Hepatocyte (in vitro differentiated cells): ENCODE data around the gene CRB1. TPM values are rescaled to one million over a fixed set of nuclear protein-coding genes. Genes with fewer than 3 reads are reported as not detected.

Experiments used
- DNase-seq: peaks from one replicate; pipeline ENCODE4 v3.0.0-alpha.2; 2016; ENCODE audit warnings: low spot score
- H2AFZ ChIP-seq: fragments of 200-600 bp; sonication (generic); 2 replicates; pipeline ENCODE4 v1.6.0; 2016; ENCODE audit warnings: antibody characterized with exemption, mild to moderate bottlenecking
- H3K27ac ChIP-seq: fragments of 200-600 bp; sonication (generic); 2 replicates; pipeline ENCODE4 v1.5.1; 2016; ENCODE audit warnings: mild to moderate bottlenecking
- H3K27me3 ChIP-seq: fragments of 200-600 bp; sonication (generic); 2 replicates; pipeline ENCODE4 v1.6.1; 2016
- H3K36me3 ChIP-seq: fragments of 200-600 bp; sonication (generic); replicated peaks from 2 replicates; pipeline ENCODE4 v1.5.1; 2016; ENCODE audit warnings: low read depth; ENCODE audit not compliant: insufficient read depth
- H3K4me1 ChIP-seq: fragments of 200-600 bp; sonication (generic); 2 replicates; pipeline ENCODE4 v1.5.1; 2016; ENCODE audit warnings: mild to moderate bottlenecking, moderate library complexity; ENCODE audit not compliant: insufficient read depth
- H3K4me2 ChIP-seq: fragments of 200-600 bp; sonication (generic); 2 replicates; pipeline ENCODE4 v1.6.0; 2016
- H3K4me3 ChIP-seq: fragments of 200-600 bp; sonication (generic); 2 replicates; pipeline ENCODE4 v1.5.1; 2016; ENCODE audit warnings: mild to moderate bottlenecking
- H3K79me2 ChIP-seq: fragments of 200-600 bp; sonication (generic); 2 replicates; pipeline ENCODE4 v1.6.0; 2017; ENCODE audit warnings: mild to moderate bottlenecking
- H3K9me2 ChIP-seq: fragments of 200-600 bp; sonication (generic); replicated peaks from 2 replicates; pipeline ENCODE4 v1.6.0; 2017; ENCODE audit warnings: mild to moderate bottlenecking; ENCODE audit not compliant: insufficient read depth
- H3K9me3 ChIP-seq: fragments of 200-600 bp; sonication (generic); 2 replicates; pipeline ENCODE4 v1.5.1; 2016; ENCODE audit warnings: low read depth, mild to moderate bottlenecking
- H4K20me1 ChIP-seq: fragments of 200-600 bp; sonication (generic); 2 replicates; pipeline ENCODE4 v1.6.0; 2016; ENCODE audit warnings: mild to moderate bottlenecking; ENCODE audit not compliant: insufficient read depth, poor library complexity, severe bottlenecking
- CTCF ChIP-seq: fragments of 200-600 bp; sonication (generic); IDR thresholded peaks from 2 replicates; pipeline ENCODE4 v1.5.1; 2016; ENCODE audit warnings: antibody characterized with exemption, mild to moderate bottlenecking; ENCODE audit not compliant: poor library complexity
- EZH2 ChIP-seq: fragments of 200-600 bp; sonication (generic); IDR thresholded peaks from 2 replicates; pipeline ENCODE4 v1.6.1; 2016; ENCODE audit warnings: antibody characterized with exemption, mild to moderate bottlenecking, borderline replicate concordance
- EZH2phosphoT487 ChIP-seq: fragments of 200-600 bp; sonication (generic); IDR thresholded peaks from one replicate; pipeline ENCODE4 v1.6.1; 2018; ENCODE audit warnings: antibody characterized with exemption, mild to moderate bottlenecking, low read depth, moderate library complexity; ENCODE audit not compliant: unreplicated experiment, severe bottlenecking
- WGBS: methylation state at CpG from one replicate; pipeline ENCODE4 v1.1.6; 2016; ENCODE audit warnings: low lambda C conversion rate; ENCODE audit errors: missing lambda C conversion rate; 5-methylcytosine and 5-hydroxymethylcytosine counted together
- polyA plus RNA-seq: library from polyadenylated mRNA; unstranded; fragments of >200 nt; fragmentation: Nextera tagmentation; extraction: Ambion mirVana; gene quantifications from 2 replicates; pipeline ENCODE4 v1.2.1, GENCODE V29; 2016
- total RNA-seq: library from RNA; depleted of rRNA; stranded (reverse); fragments of >200 nt; gene quantifications from 2 replicates; pipeline ENCODE4 v1.2.3, GENCODE V29; 2014

Gene CRB1
- total RNA-seq (0.30 TPM in 1 of 2 replicates, not detected in the other), polyA plus RNA-seq (not detected in 2 replicates)

GRCh38 chr1:197268012-197268411 lies at the start of gene CRB1:
TSS of gene CRB1 (plus strand) at chr1:197268252. CDS start at chr1:197268413, 161 bp downstream.
- TF ChIP-seq CTCF = no peak
- no peak for TF ChIP-seq EZH2
- TF ChIP-seq EZH2phosphoT487 = no peak
- Histone ChIP-seq H3K4me2 (no peak within 1 kb of the TSS), H4K20me1 (no peaks in the 10 kb centered on the region), H3K27me3 (peaks cover 3% of the 10 kb centered on the region), H3K4me1 (no peaks in the 10 kb centered on the region), H3K79me2 (no peaks in the 10 kb centered on the region), H3K36me3 (no peaks in the 10 kb centered on the region), H2AFZ (no peak within 1 kb of the TSS), H3K4me3 (no peak within 1 kb of the TSS), H3K9me3 (no peaks in the 10 kb centered on the region), H3K27ac (no peak within 1 kb of the TSS), H3K9me2 (no peaks in the 10 kb centered on the region)
- 38% methylated on average over 4 of the region's 4 CpGs for WGBS
- DNase-seq = no peak

GRCh38 chr1:197218857-197219256 lies 49.2 kb upstream of the CRB1 start:
- Histone ChIP-seq H3K36me3 (no peaks in the 10 kb centered on the region), H3K4me2 (no peak overlapping the region), H3K4me1 (no peaks in the 10 kb centered on the region), H3K27ac (no peak overlapping the region), H4K20me1 (no peaks in the 10 kb centered on the region), H3K4me3 (no peak overlapping the region), H3K79me2 (no peaks in the 10 kb centered on the region), H3K9me2 (no peaks in the 10 kb centered on the region), H2AFZ (no peak overlapping the region), H3K9me3 (no peaks in the 10 kb centered on the region), H3K27me3 (no peaks in the 10 kb centered on the region)
- TF ChIP-seq CTCF (no peak), EZH2 (no peak), EZH2phosphoT487 (no peak)
- DNase-seq = no peak

GRCh38 chr1:197222025-197222685 lies 45.9 kb upstream of the CRB1 start:
- H2AFZ ChIP-seq = no peak overlapping the region
- TF ChIP-seq EZH2 (no peak), CTCF (no peak), EZH2phosphoT487 (no peak)
- DNase-seq = no peak

More at GRCh38 chr1:197222025-197222685, 45.9 kb upstream of the CRB1 start:
- Histone ChIP-seq H4K20me1 (no peaks in the 10 kb centered on the region), H3K27me3 (no peaks in the 10 kb centered on the region), H3K27ac (no peak overlapping the region), H3K4me2 (no peak overlapping the region), H3K9me2 (no peaks in the 10 kb centered on the region), H3K4me1 (no peaks in the 10 kb centered on the region), H3K36me3 (no peaks in the 10 kb centered on the region), H3K9me3 (no peaks in the 10 kb centered on the region), H3K79me2 (no peaks in the 10 kb centered on the region), H3K4me3 (no peak overlapping the region)
- 90% methylated on average over 21 of the region's 21 CpGs for WGBS
